ENCODE data around the gene CD99.
"Not testable (repeated sequence)": the region's sequence is repeated elsewhere in the genome, so short reads cannot be mapped to it uniquely, and the experiment has no call there.

The CD99 gene

DNA sequence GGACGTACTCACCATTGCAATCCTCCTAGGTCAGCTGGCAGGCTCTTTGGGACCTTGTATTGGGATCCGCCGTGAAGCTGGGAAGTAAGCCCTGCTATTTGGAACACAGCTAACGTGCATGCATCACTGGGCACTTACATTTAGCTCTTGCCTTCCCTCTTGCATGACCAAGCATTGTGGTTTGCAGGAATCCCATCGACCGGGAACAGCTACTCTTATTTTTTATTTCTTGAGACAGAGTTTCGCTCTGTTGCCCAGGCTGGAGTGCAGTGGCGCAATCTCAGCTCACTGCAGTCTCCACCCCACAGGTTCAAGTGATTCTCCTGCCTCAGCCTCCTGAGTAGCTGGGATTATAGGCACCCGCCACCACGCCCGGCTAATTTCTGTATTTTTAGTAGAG is 36.2 kb downstream of the CD99 start:
- DNase-seq (ENCODE audit: low read depth in 2 of 2): not testable (repeated sequence)

GRCh38 chrX:2732076-2732475 is 41.0 kb downstream of the CD99 start:
- DNase-seq (ENCODE audit: low read depth in 2 of 2): no peak

- no peak for DNase-seq (ENCODE audit: low read depth in 2 of 2)
Observed at GRCh38 chrX:2732649-2733048, 41.6 kb downstream of the CD99 start.

GRCh38 chrX:2733286-2733685 is 42.2 kb downstream of the CD99 start:
- DNase-seq (ENCODE audit: low read depth in 2 of 2): no peak

DNA sequence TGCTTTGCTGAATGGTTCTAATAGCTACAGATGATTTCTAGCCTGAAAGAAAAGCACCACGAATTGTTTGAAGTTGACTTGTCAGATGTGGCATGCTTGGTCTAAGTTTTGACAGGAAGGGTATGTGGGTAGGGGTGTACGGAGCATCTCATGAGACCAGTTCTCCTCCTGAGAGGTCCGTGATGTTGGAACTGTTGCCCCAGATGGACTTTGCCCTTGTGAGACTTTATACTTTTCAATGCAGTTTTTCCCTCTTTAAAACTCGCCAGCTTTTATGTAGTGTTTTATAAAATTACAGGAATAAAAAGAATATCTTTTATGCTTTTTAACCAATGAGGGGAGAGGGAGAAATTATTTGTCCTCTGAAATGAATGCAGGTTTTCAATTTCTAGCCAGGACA is 44.2 kb downstream of the CD99 start:
- no peak for DNase-seq (ENCODE audit: low read depth in 2 of 2)

GRCh38 chrX:2740672-2741071 is 49.6 kb downstream of the CD99 start:
- DNase-seq (ENCODE audit: low read depth in 2 of 2): no peak

GRCh38 chrX:2741386-2741785 is 50.3 kb downstream of the CD99 start:
- no peak for DNase-seq (ENCODE audit: low read depth in 2 of 2)

GRCh38 chrX:2746250-2746649 is 55.2 kb downstream of the CD99 start:
- DNase-seq (ENCODE audit: low read depth in 2 of 2): not testable (repeated sequence)

- DNase-seq (ENCODE audit: low read depth in 2 of 2): no peak
Observed at GRCh38 chrX:2748171-2748814, 57.2 kb downstream of the CD99 start.

DNA sequence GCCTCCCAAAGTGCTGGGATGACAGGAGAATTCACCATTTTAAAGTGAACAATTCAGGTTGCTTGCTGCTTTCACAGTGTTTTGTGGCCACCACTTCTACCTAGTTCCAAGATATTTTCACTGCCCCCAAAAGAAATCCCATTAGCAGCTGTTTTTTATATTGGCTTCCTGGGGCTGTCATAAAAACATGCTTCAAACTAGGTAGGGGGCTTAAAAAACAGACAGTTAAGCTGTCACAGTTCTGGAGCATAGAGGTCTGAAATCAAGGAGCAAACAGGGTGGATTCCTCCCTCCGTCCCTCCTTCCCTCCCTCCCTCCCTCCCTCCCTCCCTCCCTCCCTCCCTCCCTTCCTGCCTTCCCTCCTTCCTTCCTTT is 57.7 kb downstream of the CD99 start:
- no peak for DNase-seq (ENCODE audit: low read depth in 2 of 2)

DNA sequence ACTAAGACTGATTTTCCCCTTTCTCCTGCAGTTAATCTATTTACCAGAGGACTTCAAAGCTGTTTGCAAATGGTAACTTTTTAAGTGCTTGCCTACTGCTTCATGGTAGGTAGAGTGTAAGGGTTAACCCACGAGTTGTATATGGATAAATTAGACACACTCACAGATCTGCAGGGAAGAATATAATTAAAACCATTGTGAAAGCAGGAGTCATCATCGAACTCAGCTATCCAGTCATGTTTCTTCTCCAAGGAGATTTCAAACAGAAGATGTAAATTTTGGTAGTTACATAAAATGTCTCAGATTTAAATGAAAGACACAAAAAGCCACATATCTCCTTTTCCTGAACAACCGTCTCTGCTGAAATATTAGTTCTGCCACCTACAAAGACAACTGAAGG is 60.2 kb downstream of the CD99 start:
- no peak for DNase-seq (ENCODE audit: low read depth in 2 of 2)

- DNase-seq (ENCODE audit: low read depth in 2 of 2): not testable (repeated sequence)
Observed at GRCh38 chrX:2751874-2752300, 60.8 kb downstream of the CD99 start, which contains the start of gene XG. Gene XG, plus strand, starts transcription at chrX:2752040. Its CDS starts 235 bp downstream, at chrX:2752275.

DNA sequence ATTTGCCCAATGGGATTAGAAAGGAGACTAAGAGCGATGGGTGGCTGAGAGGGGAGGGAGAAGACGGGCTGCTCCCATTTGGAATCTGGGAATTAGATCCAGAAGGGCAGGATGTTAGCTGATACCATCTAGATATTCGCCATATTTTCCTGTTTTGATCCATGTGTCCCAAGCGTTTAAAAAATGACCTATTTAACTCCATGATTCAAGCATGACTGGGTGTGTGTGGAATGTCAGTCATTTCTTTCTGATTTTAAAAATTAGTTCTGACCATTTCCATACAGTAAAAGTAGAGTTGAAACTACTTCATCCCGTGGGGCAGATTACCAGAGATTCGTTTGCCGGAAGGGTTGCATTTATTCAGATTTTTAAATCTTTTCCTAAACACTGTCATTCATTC is 61.3 kb downstream of the CD99 start:
- not testable (repeated sequence) for DNase-seq (ENCODE audit: low read depth in 2 of 2)

GRCh38 chrX:2755163-2755715 is 64.1 kb downstream of the CD99 start:
- DNase-seq (ENCODE audit: low read depth in 2 of 2): not testable (repeated sequence)

DNA sequence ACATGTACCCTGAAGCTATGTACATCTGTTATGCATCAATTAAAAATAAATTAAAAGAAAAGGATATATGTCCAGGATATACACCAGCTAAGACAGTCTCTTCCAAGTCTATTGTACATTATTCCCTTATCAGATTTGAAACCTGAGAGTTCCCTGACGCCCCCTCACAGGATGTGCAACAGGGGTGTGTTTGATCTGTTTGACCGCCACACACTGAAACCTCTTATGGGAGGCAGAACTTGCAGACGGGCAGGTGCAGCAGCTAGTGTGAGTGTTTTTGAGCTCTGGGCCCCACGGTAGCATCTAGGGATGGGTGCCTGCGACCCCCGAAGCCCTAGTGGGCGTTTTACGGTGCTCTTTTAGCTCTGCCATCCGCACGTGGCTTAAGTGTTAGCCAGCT is 65.5 kb downstream of the CD99 start:
- DNase-seq (ENCODE audit: low read depth in 2 of 2): no peak

GRCh38 chrX:2761246-2761645 is 70.2 kb downstream of the CD99 start:
- DNase-seq (ENCODE audit: low read depth in 2 of 2): no peak

GRCh38 chrX:2762671-2763070 is 71.6 kb downstream of the CD99 start:
- DNase-seq (ENCODE audit: low read depth in 2 of 2): not testable (repeated sequence)

DNA sequence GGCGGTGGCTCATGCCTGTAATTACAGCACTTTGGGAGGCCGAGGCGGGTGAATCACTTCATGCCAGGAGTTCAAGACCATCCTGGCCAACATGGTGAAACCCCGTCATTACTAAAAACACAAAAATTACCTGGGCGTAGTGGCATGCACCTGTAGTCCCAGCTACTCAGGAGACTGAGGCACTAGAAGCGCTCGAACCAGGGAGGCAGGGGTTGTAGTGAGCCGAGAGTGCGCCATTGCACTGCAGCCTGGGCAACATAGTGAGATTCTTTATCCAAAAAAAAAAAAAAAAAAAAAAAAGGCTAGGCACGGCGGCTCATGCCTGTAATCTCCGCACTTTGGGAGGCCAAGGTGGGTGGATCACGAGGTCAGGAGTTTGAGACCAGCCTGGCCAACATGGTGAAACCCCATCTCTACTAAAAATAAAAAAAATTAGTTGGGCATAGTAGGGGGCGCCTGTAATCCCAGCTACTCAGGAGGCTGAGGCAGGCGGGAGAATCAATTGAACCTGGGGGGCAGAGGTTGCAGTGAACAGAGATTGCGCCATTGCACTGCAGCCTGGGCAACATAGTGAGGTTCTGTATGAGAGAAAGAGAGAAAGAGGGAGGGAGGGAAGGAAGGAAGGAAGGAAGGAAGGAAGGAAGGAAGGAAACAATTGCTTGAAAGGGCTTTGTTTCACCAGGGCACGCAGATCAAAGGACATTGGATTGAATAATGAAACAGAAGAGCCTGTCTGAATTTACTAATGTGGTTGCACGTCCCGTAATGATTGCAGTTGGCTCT is 73.9 kb downstream of the CD99 start:
- not testable (repeated sequence) for DNase-seq (ENCODE audit: low read depth in 2 of 2)

- DNase-seq (ENCODE audit: low read depth in 2 of 2): no peak
Observed at GRCh38 chrX:2765549-2765830, 74.4 kb downstream of the CD99 start.

- no peak for DNase-seq (ENCODE audit: low read depth in 2 of 2)
Observed at GRCh38 chrX:2766906-2767305, 75.8 kb downstream of the CD99 start.

- no peak for DNase-seq (ENCODE audit: low read depth in 2 of 2)
Observed at GRCh38 chrX:2767631-2768455, 76.7 kb downstream of the CD99 start.

- DNase-seq (ENCODE audit: low read depth in 2 of 2): no peak
Observed at GRCh38 chrX:2769615-2770014, 78.5 kb downstream of the CD99 start.

All from stimulated activated CD8-positive, alpha-beta memory T cell treated with anti-CD3 and anti-CD28 coated beads, Interleukin-2, amount 100 ng/mL, for 48 hours (primary cell).